ENCODE measurements around the gene FAM89A. TPM values are rescaled to one million over a fixed set of nuclear protein-coding genes. Genes with fewer than 3 reads are reported as not detected.

FAM89A gene
- total RNA-seq, 1 experiment from 2014 or later, result 1.5 TPM

DNA sequence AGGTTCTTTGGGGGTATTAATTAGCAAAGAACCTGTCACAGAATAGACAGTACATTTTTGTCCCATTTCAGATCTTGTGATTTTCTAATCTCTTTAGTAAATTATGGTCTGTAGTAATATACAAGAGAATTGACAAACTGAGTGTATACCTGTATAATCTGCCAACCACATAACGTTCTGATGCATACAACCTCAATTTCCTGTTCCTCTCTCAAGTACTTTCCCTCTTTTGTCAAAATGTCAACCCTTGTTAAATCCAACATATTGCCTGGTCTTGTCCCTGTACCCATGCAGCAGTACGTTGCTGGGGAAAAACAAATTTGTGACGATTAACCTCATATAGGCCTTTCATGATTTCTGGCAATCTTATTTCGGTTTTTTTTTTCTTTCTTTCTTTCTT is 60.1 kb downstream of the FAM89A start:
- H2BK12ac ChIP-seq (ENCODE audit: insufficient read length, low read depth, low read length), result no peak overlapping the region
- H3K4me1 Mint-ChIP-seq, result peaks cover 23 to 31% of the 10 kb centered on the region in 2 experiments
- no CpG with 5 or more reads among the region's 4 CpGs for WGBS (ENCODE audit: extremely low coverage, insufficient read length, low lambda C conversion rate)

More for the DNA sequence above, 60.1 kb downstream of the FAM89A start:
- no peak overlapping the region for H2BK15ac ChIP-seq (ENCODE audit: low read depth, low read length)
- no peak overlapping the region for H4K8ac ChIP-seq (replicated peaks; ENCODE audit: insufficient read length, low read depth, low read length)
- no peak overlapping the region for H3K9ac ChIP-seq (ENCODE audit: extremely low read depth, insufficient read length, low read length)
- H3K23me2 ChIP-seq (ENCODE audit: insufficient read length, low read depth, low read length, poor library complexity, severe bottlenecking), result peaks cover 9% of the 10 kb centered on the region
- H2BK5ac ChIP-seq (ENCODE audit: insufficient read length, low read length), result no peak overlapping the region
- H4K91ac ChIP-seq (ENCODE audit: insufficient read length, low read depth, low read length), result no peak overlapping the region
- H3K79me1 ChIP-seq (ENCODE audit: insufficient read depth, low read depth, low read length, poor library complexity, severe bottlenecking), result no peaks in the 10 kb centered on the region
- H3K27me3 ChIP-seq (ENCODE audit: insufficient read depth, low read length), result peaks cover 39% of the 10 kb centered on the region
- no peak overlapping the region for H3K56ac ChIP-seq (ENCODE audit: insufficient read length, low read depth, low read length)
- DNase-seq, result no peak
- H3K9me3 ChIP-seq (ENCODE audit: control insufficient read depth, low read depth, low read length), result no peaks in the 10 kb centered on the region
- no peaks in the 10 kb centered on the region for H3K79me2 ChIP-seq (ENCODE audit: insufficient read depth, low read length)
- no peak for TF ChIP-seq CTCF (conservative IDR thresholded peaks at IDR 0.05)
- no peak overlapping the region for H2AFZ ChIP-seq (ENCODE audit: low read length)
- no peaks in the 10 kb centered on the region for H4K20me1 ChIP-seq (ENCODE audit: control insufficient read depth, insufficient read depth, insufficient read length)
- no peak overlapping the region for H2AK5ac ChIP-seq (ENCODE audit: insufficient read length, low read length)
- no peak overlapping the region for H3T11ph ChIP-seq (ENCODE audit: low read length)
- Mint-ChIP-seq H3K4me3 (peak overlapping the region; percentile 95 to 97), H3K9me3 (no peaks in the 10 kb centered on the region; a peak in 1 of 5 replicates), H3K27me3 (ENCODE audit: low read depth) (peaks cover 22% of the 10 kb centered on the region), H3K27ac (no peak overlapping the region), H3K36me3 (ENCODE audit: insufficient read depth in 1 of 3, low read depth in 3 of 3) (peaks cover 0 to 2% (median 0%) of the 10 kb centered on the region in 3 experiments; a peak in 1 of 7 replicates)
- no peak overlapping the region for H3K14ac ChIP-seq (ENCODE audit: insufficient read depth, low read length)
- no peak overlapping the region for H3K4me2 ChIP-seq (ENCODE audit: insufficient read depth, insufficient read length, low read length)
- H2BK20ac ChIP-seq (ENCODE audit: low read depth, low read length, poor library complexity, severe bottlenecking), result no peak overlapping the region
- H3K18ac ChIP-seq (ENCODE audit: insufficient read length, low read depth, low read length), result no peak overlapping the region
- no peak overlapping the region for H3K4ac ChIP-seq (ENCODE audit: low read depth, low read length)
- no peak overlapping the region for H3K23ac ChIP-seq (ENCODE audit: insufficient read length, low read depth, low read length)
- H4K5ac ChIP-seq (ENCODE audit: insufficient read length, low read depth, low read length), result no peak overlapping the region
- no peak overlapping the region for H2BK120ac ChIP-seq (ENCODE audit: low read depth, low read length, poor library complexity, severe bottlenecking)
- H3K4me1 ChIP-seq (ENCODE audit: insufficient read depth, low read length), result no peaks in the 10 kb centered on the region
- H3K27ac ChIP-seq (ENCODE audit: insufficient read length, low read depth, low read length), result no peak overlapping the region
